ENCODE measurements around the gene SVIL.

- TF ChIP-seq CTCF (IDR thresholded peaks at IDR 0.05) (no peak), POLR2A (IDR thresholded peaks at IDR 0.05) (no peak)
Measured at GRCh38 chr10:29545122-29545521, 89.6 kb downstream of the SVIL start.

All from heart left ventricle (tissue), 13 donors.